ENCODE measurements around the gene NELL1.
"Not testable (repeated sequence)": the region's sequence is repeated elsewhere in the genome, so short reads cannot be mapped to it uniquely, and the experiment has no call there.

The NELL1 gene

DNA sequence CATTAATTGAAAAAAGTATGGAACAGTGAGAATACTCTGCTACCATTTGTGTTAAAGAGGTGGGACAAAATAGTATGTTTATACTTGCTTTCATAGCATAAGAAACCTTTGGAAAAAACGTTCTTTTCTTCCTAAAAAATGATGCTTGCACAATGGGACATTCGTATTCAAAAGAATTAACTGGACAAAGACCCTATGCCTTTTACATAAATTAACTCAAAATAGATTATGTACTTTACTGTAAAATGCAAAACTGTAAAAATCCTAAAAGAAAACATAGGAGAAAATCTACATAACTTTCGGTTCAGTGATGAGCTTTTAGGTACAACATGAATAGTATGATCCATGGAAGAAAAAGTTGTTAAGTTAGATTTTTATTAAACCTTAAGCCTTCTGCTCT, 166.2 kb downstream of the NELL1 start:
- H3K9me3 ChIP-seq (ENCODE audit: control insufficient read depth in 1 of 2, low read length in 2 of 2): no peaks in the 10 kb centered on the region
- H3K27me3 ChIP-seq (ENCODE audit: low read depth, low read length): no peaks in the 10 kb centered on the region
- no peaks in the 10 kb centered on the region for H3K36me3 ChIP-seq (ENCODE audit: control insufficient read depth in 1 of 2, insufficient read depth in 2 of 2, low read length in 2 of 2)
- H3K27ac ChIP-seq (ENCODE audit: low read length): no peak overlapping the region
- no peak overlapping the region for H3K4me3 ChIP-seq (ENCODE audit: low read depth in 1 of 2, low read length in 2 of 2)
- H3K4me1 ChIP-seq (ENCODE audit: control insufficient read depth in 1 of 2, insufficient read depth in 2 of 2, low read length in 2 of 2): no peaks in the 10 kb centered on the region

DNA sequence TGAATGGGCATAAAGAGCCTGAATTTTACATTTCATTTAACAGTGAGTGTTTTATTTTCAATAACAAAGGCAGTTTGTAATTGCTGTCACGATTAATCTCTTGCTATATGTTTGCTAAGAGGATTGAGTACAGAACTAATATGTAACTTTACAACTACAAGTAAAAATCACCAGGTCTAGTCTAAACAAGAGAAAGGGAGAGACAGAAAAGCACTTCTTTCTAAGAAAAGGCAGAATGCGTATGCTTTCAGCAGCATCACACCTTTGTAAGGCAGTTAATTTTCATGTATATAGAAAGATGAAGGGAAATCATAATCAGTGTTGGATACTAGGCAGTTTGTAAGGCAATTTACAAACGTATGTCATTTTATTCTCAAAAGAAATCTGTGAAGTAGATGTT, 169.8 kb downstream of the NELL1 start:
- no peaks in the 10 kb centered on the region for H3K27me3 ChIP-seq (ENCODE audit: low read depth, low read length)
- H3K36me3 ChIP-seq (ENCODE audit: control insufficient read depth in 1 of 2, insufficient read depth in 2 of 2, low read length in 2 of 2): no peaks in the 10 kb centered on the region
- no peaks in the 10 kb centered on the region for H3K9me3 ChIP-seq (ENCODE audit: control insufficient read depth in 1 of 2, low read length in 2 of 2)
- no peaks in the 10 kb centered on the region for H3K4me1 ChIP-seq (ENCODE audit: control insufficient read depth in 1 of 2, insufficient read depth in 2 of 2, low read length in 2 of 2)
- H3K27ac ChIP-seq (ENCODE audit: low read length): no peak overlapping the region
- no peak overlapping the region for H3K4me3 ChIP-seq (ENCODE audit: low read depth in 1 of 2, low read length in 2 of 2)

DNA sequence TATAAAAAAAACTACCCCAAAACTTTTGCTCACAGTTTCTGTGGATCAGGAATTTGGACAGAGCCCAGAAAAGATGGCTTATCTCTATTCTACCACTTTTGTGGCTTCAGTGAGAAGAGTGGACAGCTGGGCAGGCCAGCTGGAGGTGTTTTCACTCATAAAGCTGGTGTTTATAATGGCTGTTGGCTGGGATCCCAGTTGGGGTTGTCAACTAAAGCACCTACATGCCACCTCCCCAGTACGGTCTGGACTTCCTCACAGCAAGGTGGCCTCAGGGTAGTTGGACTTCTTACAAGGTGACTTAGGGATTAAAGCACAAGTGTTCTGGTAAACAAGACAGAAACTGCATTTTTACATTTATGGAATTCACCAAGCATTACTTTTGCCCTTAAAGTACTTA, 171.0 kb downstream of the NELL1 start:
- no peak overlapping the region for H3K27ac ChIP-seq (ENCODE audit: low read length)

DNA sequence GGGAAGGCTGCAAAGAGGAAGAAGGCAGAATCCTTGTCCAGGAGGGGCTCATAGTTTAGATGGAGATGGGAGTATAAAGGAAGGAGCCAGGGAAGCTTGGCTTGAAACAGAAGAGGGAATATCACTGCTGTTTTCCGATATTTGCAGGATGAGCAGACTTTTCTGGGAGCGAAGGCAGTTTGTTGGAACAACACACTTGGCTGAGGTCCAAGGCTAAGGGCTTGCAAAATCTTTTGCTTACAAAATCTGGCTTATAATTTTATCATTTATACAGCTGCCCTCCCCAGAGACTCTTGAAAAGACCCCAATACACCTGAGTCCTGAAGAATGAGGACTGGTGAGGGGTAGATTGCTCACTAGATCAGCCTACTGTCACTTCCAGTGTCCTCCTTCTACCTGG, 174.8 kb downstream of the NELL1 start:
- no peaks in the 10 kb centered on the region for H3K4me1 ChIP-seq (ENCODE audit: control insufficient read depth in 1 of 2, insufficient read depth in 2 of 2, low read length in 2 of 2)
- H3K9me3 ChIP-seq (ENCODE audit: control insufficient read depth in 1 of 2, low read length in 2 of 2): no peaks in the 10 kb centered on the region
- H3K27ac ChIP-seq (ENCODE audit: low read length): no peak overlapping the region
- no peaks in the 10 kb centered on the region for H3K27me3 ChIP-seq (ENCODE audit: low read depth, low read length)
- H3K36me3 ChIP-seq (ENCODE audit: control insufficient read depth in 1 of 2, insufficient read depth in 2 of 2, low read length in 2 of 2): no peaks in the 10 kb centered on the region
- no peak overlapping the region for H3K4me3 ChIP-seq (ENCODE audit: low read depth in 1 of 2, low read length in 2 of 2)

More for the DNA sequence above, 171.0 kb downstream of the NELL1 start:
- no peak overlapping the region for H3K4me3 ChIP-seq (ENCODE audit: low read depth in 1 of 2, low read length in 2 of 2)
- no peaks in the 10 kb centered on the region for H3K27me3 ChIP-seq (ENCODE audit: low read depth, low read length)
- H3K9me3 ChIP-seq (ENCODE audit: control insufficient read depth in 1 of 2, low read length in 2 of 2): no peaks in the 10 kb centered on the region
- H3K36me3 ChIP-seq (ENCODE audit: control insufficient read depth in 1 of 2, insufficient read depth in 2 of 2, low read length in 2 of 2): no peaks in the 10 kb centered on the region
- no peaks in the 10 kb centered on the region for H3K4me1 ChIP-seq (ENCODE audit: control insufficient read depth in 1 of 2, insufficient read depth in 2 of 2, low read length in 2 of 2)

DNA sequence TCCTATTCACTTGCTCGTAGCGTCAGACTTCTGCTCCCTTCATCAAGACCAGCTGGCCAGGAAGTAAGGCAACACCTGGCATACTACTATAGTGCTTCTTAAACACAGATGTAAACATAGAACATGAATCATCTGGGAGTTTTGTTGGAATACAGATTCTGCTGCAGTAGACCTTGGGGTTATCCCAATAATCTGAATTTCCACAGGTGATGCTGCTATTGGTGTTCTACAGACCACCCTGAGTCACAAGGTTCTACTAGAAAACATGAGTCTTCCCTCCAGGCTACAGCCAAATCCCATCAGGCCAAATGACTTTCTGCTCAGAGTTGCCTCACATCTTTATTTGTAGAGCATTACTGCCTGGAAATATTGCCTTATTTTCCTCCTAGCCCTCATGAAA, 175.2 kb downstream of the NELL1 start:
- H3K9me3 ChIP-seq (ENCODE audit: control insufficient read depth in 1 of 2, low read length in 2 of 2): no peaks in the 10 kb centered on the region
- no peaks in the 10 kb centered on the region for H3K4me1 ChIP-seq (ENCODE audit: control insufficient read depth in 1 of 2, insufficient read depth in 2 of 2, low read length in 2 of 2)
- H3K36me3 ChIP-seq (ENCODE audit: control insufficient read depth in 1 of 2, insufficient read depth in 2 of 2, low read length in 2 of 2): no peaks in the 10 kb centered on the region
- H3K27me3 ChIP-seq (ENCODE audit: low read depth, low read length): no peaks in the 10 kb centered on the region
- H3K27ac ChIP-seq (ENCODE audit: low read length): no peak overlapping the region
- H3K4me3 ChIP-seq (ENCODE audit: low read depth in 1 of 2, low read length in 2 of 2): no peak overlapping the region

DNA sequence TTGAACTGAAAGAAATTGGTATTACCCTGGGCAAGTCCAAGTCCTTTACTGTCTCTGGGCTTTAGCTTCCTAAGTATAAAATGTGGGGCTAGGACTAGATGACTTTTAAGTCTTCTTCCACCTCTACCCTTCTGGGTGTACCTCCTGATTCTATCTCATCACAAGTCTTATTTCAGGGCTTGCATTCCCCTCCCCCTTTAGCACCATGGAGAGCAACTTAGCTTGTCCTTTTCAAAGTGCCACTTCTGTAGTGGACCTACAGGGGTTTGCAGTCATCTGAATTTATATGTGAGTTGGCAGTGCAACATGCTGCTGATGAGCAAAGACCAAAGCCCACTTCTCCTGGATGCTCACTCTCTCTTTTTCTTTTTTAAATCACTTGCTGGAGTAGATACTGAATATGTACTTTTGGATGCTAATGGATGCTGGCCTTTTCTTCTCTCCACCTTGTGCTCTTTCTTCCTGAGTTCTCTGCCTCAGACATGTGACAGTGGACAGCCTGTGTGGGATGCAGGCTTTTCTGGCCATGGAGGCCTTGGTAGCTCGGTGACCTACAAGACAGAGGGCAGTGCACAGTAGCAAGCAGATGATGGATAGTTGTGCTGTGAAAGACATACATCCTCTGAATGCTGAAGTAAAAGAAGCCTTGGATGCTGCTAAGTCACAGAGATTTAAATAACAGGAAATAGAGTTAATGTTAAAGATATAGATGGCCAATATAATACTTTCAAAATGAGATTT, 185.0 kb downstream of the NELL1 start:
- Histone ChIP-seq H3K4me3 (ENCODE audit: low read depth in 1 of 2, low read length in 2 of 2) (no peak overlapping the region), H3K9me3 (ENCODE audit: control insufficient read depth in 1 of 2, low read length in 2 of 2) (no peaks in the 10 kb centered on the region), H3K36me3 (ENCODE audit: control insufficient read depth in 1 of 2, insufficient read depth in 2 of 2, low read length in 2 of 2) (no peaks in the 10 kb centered on the region), H3K27ac (ENCODE audit: low read length) (no peak overlapping the region), H3K27me3 (ENCODE audit: low read depth, low read length) (no peaks in the 10 kb centered on the region), H3K4me1 (ENCODE audit: control insufficient read depth in 1 of 2, insufficient read depth in 2 of 2, low read length in 2 of 2) (no peaks in the 10 kb centered on the region)

DNA sequence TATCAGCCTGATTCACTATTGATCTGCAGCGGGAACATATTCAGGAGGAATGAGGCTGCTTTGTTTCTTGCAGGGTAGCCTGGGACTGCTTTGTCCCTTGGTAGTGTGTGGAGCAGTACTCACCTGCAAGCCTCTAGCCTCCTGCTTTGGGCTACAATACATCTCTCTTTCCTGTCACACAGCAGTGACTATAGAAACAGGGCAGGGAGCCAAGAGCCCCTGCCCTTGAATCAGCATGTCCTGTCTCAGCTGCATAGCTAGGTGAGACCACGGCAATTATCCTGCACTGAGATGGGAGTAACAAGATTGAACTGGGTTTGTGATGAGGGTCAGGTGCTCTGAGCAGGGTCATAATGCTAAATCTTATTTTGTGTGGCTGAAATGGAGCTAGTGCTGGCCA, 191.9 kb downstream of the NELL1 start:
- no peak overlapping the region for H3K27ac ChIP-seq (ENCODE audit: low read length)
- no peaks in the 10 kb centered on the region for H3K4me1 ChIP-seq (ENCODE audit: control insufficient read depth in 1 of 2, insufficient read depth in 2 of 2, low read length in 2 of 2)
- no peaks in the 10 kb centered on the region for H3K9me3 ChIP-seq (ENCODE audit: control insufficient read depth in 1 of 2, low read length in 2 of 2)
- H3K4me3 ChIP-seq (ENCODE audit: low read depth in 1 of 2, low read length in 2 of 2): no peak overlapping the region
- no peaks in the 10 kb centered on the region for H3K36me3 ChIP-seq (ENCODE audit: control insufficient read depth in 1 of 2, insufficient read depth in 2 of 2, low read length in 2 of 2)
- no peaks in the 10 kb centered on the region for H3K27me3 ChIP-seq (ENCODE audit: low read depth, low read length)

DNA sequence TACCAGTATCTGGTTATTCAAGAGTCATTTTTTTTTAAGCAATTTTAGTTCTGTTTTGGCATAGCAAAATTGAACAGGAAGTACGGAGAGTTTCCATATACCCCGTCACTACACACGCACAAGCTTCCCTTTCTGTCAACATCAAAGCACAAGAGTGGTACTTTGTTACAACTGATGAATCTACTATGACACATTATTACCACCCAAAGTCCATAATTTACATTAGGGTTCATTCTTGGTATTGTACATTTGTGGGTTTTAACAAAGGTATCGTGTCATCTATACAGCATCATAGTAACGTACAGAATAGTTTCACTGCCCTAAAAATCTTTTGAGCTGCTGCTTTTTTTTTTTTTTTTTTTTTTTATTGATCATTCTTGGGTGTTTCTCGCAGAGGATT, 192.9 kb downstream of the NELL1 start:
- not testable (repeated sequence) for H3K27me3 ChIP-seq (ENCODE audit: low read depth, low read length); H3K9me3 ChIP-seq (ENCODE audit: control insufficient read depth in 1 of 2, low read length in 2 of 2); H3K36me3 ChIP-seq (ENCODE audit: control insufficient read depth in 1 of 2, insufficient read depth in 2 of 2, low read length in 2 of 2); H3K27ac ChIP-seq (ENCODE audit: low read length); H3K4me1 ChIP-seq (ENCODE audit: control insufficient read depth in 1 of 2, insufficient read depth in 2 of 2, low read length in 2 of 2); H3K4me3 ChIP-seq (ENCODE audit: low read depth in 1 of 2, low read length in 2 of 2)

DNA sequence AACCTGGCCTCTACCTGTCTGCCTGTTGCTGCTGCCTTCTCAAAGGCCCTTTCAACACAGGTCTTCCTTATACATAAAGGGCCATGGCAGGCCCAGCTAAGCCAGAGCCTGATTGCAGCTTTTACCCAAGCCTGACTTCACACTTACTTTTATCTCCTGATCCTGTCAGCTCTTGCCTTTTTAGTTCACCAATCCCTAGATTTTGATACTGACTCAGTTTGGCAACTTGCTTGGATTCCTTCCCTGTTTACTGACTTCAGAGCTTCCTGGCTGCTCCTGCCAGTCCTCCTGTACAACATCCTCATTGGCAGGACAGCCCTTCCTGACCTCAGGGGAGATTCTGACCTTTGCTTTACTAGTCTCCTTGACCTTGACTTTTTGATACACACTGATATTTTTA, 195.2 kb downstream of the NELL1 start:
- Histone ChIP-seq H3K4me1 (ENCODE audit: control insufficient read depth in 1 of 2, insufficient read depth in 2 of 2, low read length in 2 of 2) (no peaks in the 10 kb centered on the region), H3K36me3 (ENCODE audit: control insufficient read depth in 1 of 2, insufficient read depth in 2 of 2, low read length in 2 of 2) (no peaks in the 10 kb centered on the region), H3K27ac (ENCODE audit: low read length) (no peak overlapping the region), H3K9me3 (ENCODE audit: control insufficient read depth in 1 of 2, low read length in 2 of 2) (no peaks in the 10 kb centered on the region), H3K27me3 (ENCODE audit: low read depth, low read length) (no peaks in the 10 kb centered on the region), H3K4me3 (ENCODE audit: low read depth in 1 of 2, low read length in 2 of 2) (no peak overlapping the region)

DNA sequence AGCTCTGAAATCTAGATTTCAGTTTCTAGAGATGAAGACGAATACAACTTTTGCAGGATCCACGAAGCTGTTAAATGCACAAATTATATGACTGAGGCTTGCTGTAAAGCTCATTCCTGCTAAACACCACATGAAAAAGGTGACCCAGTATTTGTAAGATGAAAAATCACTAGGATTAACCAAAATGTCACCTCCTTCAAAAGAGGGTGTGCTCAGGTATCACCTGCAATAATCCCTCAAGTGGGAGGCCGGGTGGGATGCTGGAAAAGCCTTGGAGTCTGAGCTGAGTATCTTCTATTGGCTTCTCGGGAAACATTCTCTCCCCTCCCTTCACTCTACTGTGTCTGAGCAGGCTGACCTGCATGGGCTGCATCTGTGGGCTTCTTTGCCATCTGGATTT, 195.8 kb downstream of the NELL1 start:
- Histone ChIP-seq H3K9me3 (ENCODE audit: control insufficient read depth in 1 of 2, low read length in 2 of 2) (no peaks in the 10 kb centered on the region), H3K36me3 (ENCODE audit: control insufficient read depth in 1 of 2, insufficient read depth in 2 of 2, low read length in 2 of 2) (no peaks in the 10 kb centered on the region), H3K27ac (ENCODE audit: low read length) (no peak overlapping the region), H3K4me3 (ENCODE audit: low read depth in 1 of 2, low read length in 2 of 2) (no peak overlapping the region), H3K27me3 (ENCODE audit: low read depth, low read length) (no peaks in the 10 kb centered on the region), H3K4me1 (ENCODE audit: control insufficient read depth in 1 of 2, insufficient read depth in 2 of 2, low read length in 2 of 2) (no peaks in the 10 kb centered on the region)

DNA sequence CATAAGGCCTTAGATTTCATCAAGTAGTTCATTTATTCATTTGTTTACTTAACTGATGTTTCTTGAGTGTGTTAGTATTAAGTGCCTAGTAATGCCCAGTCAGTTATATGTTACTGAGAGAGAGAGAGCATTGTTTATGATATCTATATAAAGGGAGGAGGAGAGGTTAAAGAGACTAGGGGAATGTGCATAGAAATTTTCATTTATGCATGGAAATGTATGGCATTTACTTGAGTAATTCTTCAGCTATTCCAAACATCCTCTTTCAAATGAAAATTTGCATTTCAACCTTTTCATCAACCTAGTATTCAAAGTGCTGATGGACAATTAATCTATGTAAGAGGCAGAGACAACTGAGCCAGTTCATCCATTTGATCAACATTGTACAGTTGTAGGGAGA, 199.7 kb downstream of the NELL1 start:
- Histone ChIP-seq H3K36me3 (ENCODE audit: control insufficient read depth in 1 of 2, insufficient read depth in 2 of 2, low read length in 2 of 2) (no peaks in the 10 kb centered on the region), H3K4me1 (ENCODE audit: control insufficient read depth in 1 of 2, insufficient read depth in 2 of 2, low read length in 2 of 2) (no peaks in the 10 kb centered on the region), H3K9me3 (ENCODE audit: control insufficient read depth in 1 of 2, low read length in 2 of 2) (no peaks in the 10 kb centered on the region), H3K4me3 (ENCODE audit: low read depth in 1 of 2, low read length in 2 of 2) (no peak overlapping the region), H3K27ac (ENCODE audit: low read length) (no peak overlapping the region), H3K27me3 (ENCODE audit: low read depth, low read length) (no peaks in the 10 kb centered on the region)

DNA sequence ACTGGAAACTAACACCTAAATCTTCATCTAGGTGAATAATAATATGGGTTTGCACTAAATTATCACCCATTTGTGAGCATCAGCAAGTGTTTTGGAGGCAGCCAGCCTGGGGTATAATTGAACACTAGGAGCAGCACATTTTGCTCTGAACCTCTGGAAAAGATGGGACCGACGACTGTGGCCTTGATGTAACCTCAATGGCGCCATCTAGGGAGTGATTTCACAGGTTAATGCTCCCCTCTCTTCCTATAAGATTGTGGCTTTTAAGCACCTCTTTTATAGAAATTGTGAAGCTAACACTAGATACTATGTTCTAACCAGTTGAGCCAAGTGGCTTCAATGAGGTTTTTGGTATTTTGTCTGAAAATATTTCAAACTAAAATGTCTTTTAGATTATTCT, 203.7 kb downstream of the NELL1 start:
- H3K9me3 ChIP-seq (ENCODE audit: control insufficient read depth in 1 of 2, low read length in 2 of 2): no peaks in the 10 kb centered on the region
- no peaks in the 10 kb centered on the region for H3K36me3 ChIP-seq (ENCODE audit: control insufficient read depth in 1 of 2, insufficient read depth in 2 of 2, low read length in 2 of 2)
- no peaks in the 10 kb centered on the region for H3K27me3 ChIP-seq (ENCODE audit: low read depth, low read length)
- H3K4me3 ChIP-seq (ENCODE audit: low read depth in 1 of 2, low read length in 2 of 2): no peak overlapping the region
- H3K4me1 ChIP-seq (ENCODE audit: control insufficient read depth in 1 of 2, insufficient read depth in 2 of 2, low read length in 2 of 2): no peaks in the 10 kb centered on the region
- H3K27ac ChIP-seq (ENCODE audit: low read length): no peak overlapping the region

All from muscle layer of duodenum (tissue), 2 donors.